Measurements from ENCODE around the gene MTHFR.
A peak's percentile ranks its signal among the peaks of the same experiment; 100 is the strongest.

MTHFR gene

DNA sequence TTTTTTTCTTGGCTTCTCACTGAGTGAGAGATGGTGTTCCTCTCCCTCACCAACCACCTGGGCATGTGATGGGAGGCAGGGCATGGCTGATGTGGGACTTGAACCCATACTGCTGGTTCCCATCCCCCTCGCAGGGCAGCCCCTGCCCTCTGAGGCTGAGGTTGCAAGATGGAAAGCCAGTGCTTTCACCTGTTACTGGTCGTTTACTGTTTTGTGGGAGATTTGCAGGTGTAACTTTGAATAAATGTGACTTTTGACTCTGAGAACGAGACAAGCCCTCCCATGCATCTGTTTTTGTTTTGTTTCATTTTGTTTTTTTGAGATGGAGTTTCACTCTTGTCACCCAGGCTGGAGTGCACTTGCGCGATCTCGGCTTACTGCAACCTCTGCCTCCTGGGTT is 22.2 kb downstream of the MTHFR start:
- H3K27ac ChIP-seq (ENCODE audit: extremely low read depth, low read depth, low read length), result no peak overlapping the region
- H3K9me3 ChIP-seq (ENCODE audit: control insufficient read depth, insufficient read depth, low read depth, low read length), result no peaks in the 10 kb centered on the region
- CTCF ChIA-PET, result interaction anchor here (0.6 kb wide), 1 partner anchor 22 kb away, joined by 5 read pairs; the partner anchor contains the start of genes CLCN6 and MTHFR
- TF ChIP-seq ZFHX2 (tag by site-specific recombination; conservative IDR thresholded peaks at IDR 0.05), result no peak
- TF ChIP-seq ZNF169 (tag by site-specific recombination; IDR thresholded peaks at IDR 0.05), result no peak
- no peak for TF ChIP-seq ZNF561 (tag by site-specific recombination; IDR thresholded peaks at IDR 0.05; ENCODE audit: borderline replicate concordance)
- TF ChIP-seq TRIM28 (IDR thresholded peaks at IDR 0.05; ENCODE audit: borderline replicate concordance, low read length), result no peak
- no peak for TF ChIP-seq ZBTB1 (tag by site-specific recombination; IDR thresholded peaks at IDR 0.05)
- TF ChIP-seq ZNF529 (tag by site-specific recombination; IDR thresholded peaks at IDR 0.05; ENCODE audit: insufficient replicate concordance), result no peak
- no peak for TF ChIP-seq FEZF1 (tag by site-specific recombination; IDR thresholded peaks at IDR 0.05)
- TF ChIP-seq ZNF138 (tag by site-specific recombination; IDR thresholded peaks at IDR 0.05; ENCODE audit: borderline replicate concordance), result no peak
- no peak for TF ChIP-seq ZNF658 (tag by site-specific recombination; IDR thresholded peaks at IDR 0.05)
- no peak for TF ChIP-seq ZNF791 (tag by site-specific recombination; IDR thresholded peaks at IDR 0.05)
- no peak for TF ChIP-seq ZNF140 (tag by site-specific recombination; IDR thresholded peaks at IDR 0.05)
- no peaks in the 10 kb centered on the region for H3K36me3 ChIP-seq (ENCODE audit: control insufficient read depth in 2 of 2, insufficient read depth in 1 of 2, low read length in 2 of 2)
- POLR2A ChIA-PET, result no interaction called here
- no peak overlapping the region for H3K4me3 ChIP-seq (ENCODE audit: low read depth, low read length)
- H3K4me1 ChIP-seq (ENCODE audit: control insufficient read depth, insufficient read depth, low read length), result no peaks in the 10 kb centered on the region

DNA sequence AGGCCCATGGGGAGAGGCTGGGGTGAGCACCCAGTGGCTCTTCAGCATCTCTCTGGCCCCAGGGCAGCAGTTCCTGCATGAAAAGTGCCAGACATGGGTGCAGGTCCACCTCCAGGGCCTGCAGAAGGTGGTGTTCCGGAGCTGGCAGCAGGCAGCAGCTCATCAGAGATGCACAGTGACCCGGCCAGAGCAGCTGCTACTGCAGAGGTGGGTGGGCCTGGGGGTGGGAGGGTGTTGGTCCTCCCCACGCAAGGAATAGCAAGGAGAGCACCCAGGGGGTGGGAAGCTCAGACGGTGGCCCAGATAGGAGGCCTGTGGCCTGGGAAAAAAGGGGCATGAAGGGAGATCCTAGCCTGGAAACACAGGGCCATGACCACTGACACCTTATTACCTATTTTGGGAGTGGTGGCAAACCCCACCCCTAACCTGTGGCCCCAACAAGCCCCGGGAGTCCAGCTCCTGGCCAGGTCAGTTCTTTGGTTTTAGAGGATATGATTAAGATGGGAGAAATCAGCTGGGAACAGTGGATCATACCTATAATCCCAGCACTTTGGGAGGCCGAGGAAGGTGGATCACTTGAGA is 23.5 kb downstream of the MTHFR start:
- H3K4me3 ChIP-seq (ENCODE audit: low read depth, low read length), result no peak overlapping the region
- no peak for TF ChIP-seq ZFP41 (tag by site-specific recombination; IDR thresholded peaks at IDR 0.05; ENCODE audit: borderline replicate concordance)
- peak; percentile 65 for TF ChIP-seq EGR2 (tag by site-specific recombination; IDR thresholded peaks at IDR 0.05; ENCODE audit: low read depth)
- TF ChIP-seq, protein P1, sequence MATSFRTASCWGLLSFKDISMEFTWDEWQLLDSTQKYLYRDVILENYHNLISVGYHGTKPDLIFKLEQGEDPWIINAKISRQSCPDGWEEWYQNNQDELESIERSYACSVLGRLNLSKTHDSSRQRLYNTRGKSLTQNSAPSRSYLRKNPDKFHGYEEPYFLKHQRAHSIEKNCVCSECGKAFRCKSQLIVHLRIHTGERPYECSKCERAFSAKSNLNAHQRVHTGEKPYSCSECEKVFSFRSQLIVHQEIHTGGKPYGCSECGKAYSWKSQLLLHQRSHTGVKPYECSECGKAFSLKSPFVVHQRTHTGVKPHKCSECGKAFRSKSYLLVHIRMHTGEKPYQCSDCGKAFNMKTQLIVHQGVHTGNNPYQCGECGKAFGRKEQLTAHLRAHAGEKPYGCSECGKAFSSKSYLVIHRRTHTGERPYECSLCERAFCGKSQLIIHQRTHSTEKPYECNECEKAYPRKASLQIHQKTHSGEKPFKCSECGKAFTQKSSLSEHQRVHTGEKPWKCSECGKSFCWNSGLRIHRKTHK (tag by site-specific recombination; IDR thresholded peaks at IDR 0.05), result no peak
- TF ChIP-seq ZNF670 (tag by site-specific recombination; IDR thresholded peaks at IDR 0.05; ENCODE audit: low read depth), result no peak
- no peak for TF ChIP-seq ZNF48 (tag by site-specific recombination; IDR thresholded peaks at IDR 0.05)
- TF ChIP-seq ZNF223 (tag by site-specific recombination; IDR thresholded peaks at IDR 0.05), result no peak
- no peak for TF ChIP-seq KLF8 (tag by site-specific recombination; IDR thresholded peaks at IDR 0.05)
- 0 out of 2 replicates have a peak, but pooled peaks have one; percentile 22 for TF ChIP-seq ZIC2 (tag by site-specific recombination; IDR thresholded peaks at IDR 0.05)
- no peak for TF ChIP-seq ZNF510 (tag by site-specific recombination; IDR thresholded peaks at IDR 0.05; ENCODE audit: insufficient replicate concordance)
- TF ChIP-seq ZFHX2 (tag by site-specific recombination; conservative IDR thresholded peaks at IDR 0.05), result peak; percentile 32
- TF ChIP-seq ZNF837 (tag by site-specific recombination; IDR thresholded peaks at IDR 0.05), result no peak
- no peak for TF ChIP-seq ZNF112 (tag by site-specific recombination; IDR thresholded peaks at IDR 0.05)
- no peak for TF ChIP-seq ZSCAN16 (tag by site-specific recombination; IDR thresholded peaks at IDR 0.05)
- no peak for TF ChIP-seq ZNF2 (tag by site-specific recombination; IDR thresholded peaks at IDR 0.05)
- TF ChIP-seq ZNF776 (tag by site-specific recombination; IDR thresholded peaks at IDR 0.05; ENCODE audit: borderline replicate concordance), result no peak
- TF ChIP-seq PRDM1 (tag by site-specific recombination; IDR thresholded peaks at IDR 0.05), result no peak
- TF ChIP-seq, protein P2, sequence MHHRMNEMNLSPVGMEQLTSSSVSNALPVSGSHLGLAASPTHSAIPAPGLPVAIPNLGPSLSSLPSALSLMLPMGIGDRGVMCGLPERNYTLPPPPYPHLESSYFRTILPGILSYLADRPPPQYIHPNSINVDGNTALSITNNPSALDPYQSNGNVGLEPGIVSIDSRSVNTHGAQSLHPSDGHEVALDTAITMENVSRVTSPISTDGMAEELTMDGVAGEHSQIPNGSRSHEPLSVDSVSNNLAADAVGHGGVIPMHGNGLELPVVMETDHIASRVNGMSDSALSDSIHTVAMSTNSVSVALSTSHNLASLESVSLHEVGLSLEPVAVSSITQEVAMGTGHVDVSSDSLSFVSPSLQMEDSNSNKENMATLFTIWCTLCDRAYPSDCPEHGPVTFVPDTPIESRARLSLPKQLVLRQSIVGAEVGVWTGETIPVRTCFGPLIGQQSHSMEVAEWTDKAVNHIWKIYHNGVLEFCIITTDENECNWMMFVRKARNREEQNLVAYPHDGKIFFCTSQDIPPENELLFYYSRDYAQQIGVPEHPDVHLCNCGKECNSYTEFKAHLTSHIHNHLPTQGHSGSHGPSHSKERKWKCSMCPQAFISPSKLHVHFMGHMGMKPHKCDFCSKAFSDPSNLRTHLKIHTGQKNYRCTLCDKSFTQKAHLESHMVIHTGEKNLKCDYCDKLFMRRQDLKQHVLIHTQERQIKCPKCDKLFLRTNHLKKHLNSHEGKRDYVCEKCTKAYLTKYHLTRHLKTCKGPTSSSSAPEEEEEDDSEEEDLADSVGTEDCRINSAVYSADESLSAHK (tag by site-specific recombination; IDR thresholded peaks at IDR 0.05), result no peak
- no peak for TF ChIP-seq BCL11B (tag by site-specific recombination; IDR thresholded peaks at IDR 0.05; ENCODE audit: low read depth)
- no peak for TF ChIP-seq ZNF777 (tag by site-specific recombination; IDR thresholded peaks at IDR 0.05; ENCODE audit: borderline replicate concordance)
- TF ChIP-seq ZNF324 (tag by site-specific recombination; IDR thresholded peaks at IDR 0.05), result no peak
- TF ChIP-seq ZNF561 (tag by site-specific recombination; IDR thresholded peaks at IDR 0.05; ENCODE audit: borderline replicate concordance), result no peak
- TF ChIP-seq, protein P3, sequence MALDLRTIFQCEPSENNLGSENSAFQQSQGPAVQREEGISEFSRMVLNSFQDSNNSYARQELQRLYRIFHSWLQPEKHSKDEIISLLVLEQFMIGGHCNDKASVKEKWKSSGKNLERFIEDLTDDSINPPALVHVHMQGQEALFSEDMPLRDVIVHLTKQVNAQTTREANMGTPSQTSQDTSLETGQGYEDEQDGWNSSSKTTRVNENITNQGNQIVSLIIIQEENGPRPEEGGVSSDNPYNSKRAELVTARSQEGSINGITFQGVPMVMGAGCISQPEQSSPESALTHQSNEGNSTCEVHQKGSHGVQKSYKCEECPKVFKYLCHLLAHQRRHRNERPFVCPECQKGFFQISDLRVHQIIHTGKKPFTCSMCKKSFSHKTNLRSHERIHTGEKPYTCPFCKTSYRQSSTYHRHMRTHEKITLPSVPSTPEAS (tag by site-specific recombination; IDR thresholded peaks at IDR 0.05), result no peak
- no peak for TF ChIP-seq ZNF311 (tag by site-specific recombination; IDR thresholded peaks at IDR 0.05; ENCODE audit: borderline replicate concordance)
- no peak for TF ChIP-seq ZNF785 (tag by site-specific recombination; IDR thresholded peaks at IDR 0.05)
- ChIA-PET CTCF (interaction anchor here (1.1 kb wide), 1 partner anchor 12 kb away, joined by 4 read pairs; no protein-coding TSS in a partner anchor), POLR2A (no interaction called here)
- H3K9me3 ChIP-seq (ENCODE audit: control insufficient read depth, insufficient read depth, low read depth, low read length), result no peaks in the 10 kb centered on the region
- no peak overlapping the region for H3K27ac ChIP-seq (ENCODE audit: extremely low read depth, low read depth, low read length)
- no peaks in the 10 kb centered on the region for H3K4me1 ChIP-seq (ENCODE audit: control insufficient read depth, insufficient read depth, low read length)
- H3K36me3 ChIP-seq (ENCODE audit: control insufficient read depth in 2 of 2, insufficient read depth in 1 of 2, low read length in 2 of 2), result no peaks in the 10 kb centered on the region

All from HEK293 (cell line).